Measurements from ENCODE around the gene GPR153.
A peak's percentile ranks its signal among the peaks of the same experiment; 100 is the strongest.

GRCh38 chr1:6198646-6199297 lies 62.1 kb downstream of the GPR153 start:
- TF ChIP-seq KDM4A (IDR thresholded peaks at IDR 0.05; ENCODE audit: low read depth, low read length, severe bottlenecking) (peak; percentile 2), POLR2A (IDR thresholded peaks at IDR 0.05; ENCODE audit: control extremely low read depth in 1 of 2, low read depth in 2 of 2, low read length in 2 of 2) (peak in 1 of 2 experiments; percentile 51; a peak in 1 of 3 replicates), CTCF (IDR thresholded peaks at IDR 0.05; ENCODE audit: control extremely low read depth in 1 of 3, insufficient read depth in 1 of 3, low read depth in 1 of 3, low read length in 3 of 3) (no peak), GABPA (IDR thresholded peaks at IDR 0.05; ENCODE audit: borderline replicate concordance, insufficient read depth, low read length) (no peak), TAF1 (IDR thresholded peaks at IDR 0.05; ENCODE audit: low read depth, low read length) (no peak)

All from H1 (cell line).